GM12878 (cell line): ENCODE data around the gene CLPTM1. TPM values are rescaled to one million over a fixed set of nuclear protein-coding genes. Genes with fewer than 3 reads are reported as not detected.
A peak's percentile ranks its signal among the peaks of the same experiment; 100 is the strongest.

Source experiments
- BACH1 ChIP-seq: fragments of 450-650 bp; IDR thresholded peaks from 2 replicates; pipeline ENCODE4 v1.6.1; 2017; ENCODE audit warnings: mild to moderate bottlenecking, borderline replicate concordance
- BCL3 ChIP-seq: IDR thresholded peaks from 2 replicates; pipeline ENCODE4 v1.6.1; 2011; ENCODE audit warnings: borderline replicate concordance, low read depth, mild to moderate bottlenecking, moderate library complexity, low read length; ENCODE audit not compliant: insufficient read depth, poor library complexity, severe bottlenecking
- BHLHE40 ChIP-seq, 2 experiments: fragments of 450-650 bp in 1 of 2; IDR thresholded peaks; 2 replicates each; pipeline ENCODE4 v1.6.1; 2011 to 2017; ENCODE audit warnings: low read depth in 2 of 2, borderline replicate concordance in 1 of 2, improper control_type of control experiment in 1 of 2, low read length in 1 of 2, mild to moderate bottlenecking in 1 of 2
- CBFB ChIP-seq: IDR thresholded peaks from 2 replicates; pipeline ENCODE4 v1.6.1; 2016; ENCODE audit warnings: antibody characterized with exemption, low read depth
- ELK1 ChIP-seq: IDR thresholded peaks from 2 replicates; pipeline ENCODE4 v1.6.1; 2012; ENCODE audit warnings: low read depth, low read length, improper control_type of control experiment
- GABPA ChIP-seq: IDR thresholded peaks from 2 replicates; pipeline ENCODE4 v1.6.1; 2014; ENCODE audit warnings: antibody characterized with exemption, low read depth, mild to moderate bottlenecking, inconsistent platforms
- HDAC2 ChIP-seq: fragments of 200-600 bp; sonication (generic); IDR thresholded peaks from 2 replicates; pipeline ENCODE4 v1.6.1; 2017
- HDGF ChIP-seq: fragments of 450-650 bp; IDR thresholded peaks from 2 replicates; pipeline ENCODE4 v1.6.1; 2016; ENCODE audit warnings: antibody characterized with exemption
- IRF5 ChIP-seq: fragments of 450-650 bp; IDR thresholded peaks from 2 replicates; pipeline ENCODE4 v1.6.1; 2017; ENCODE audit warnings: borderline replicate concordance
- KDM1A ChIP-seq: fragments of 200-600 bp; sonication (generic); IDR thresholded peaks from 2 replicates; pipeline ENCODE4 v1.6.1; 2016; ENCODE audit warnings: borderline replicate concordance
- MTA2 ChIP-seq: fragments of 450-650 bp; IDR thresholded peaks from 2 replicates; pipeline ENCODE4 v1.6.1; 2016; ENCODE audit warnings: low read depth, mild to moderate bottlenecking, moderate library complexity
- MYC ChIP-seq: IDR thresholded peaks from 2 replicates; pipeline ENCODE4 v1.6.1; 2011; ENCODE audit warnings: mild to moderate bottlenecking, low read length, moderate library complexity, inconsistent platforms; ENCODE audit not compliant: insufficient read depth, insufficient replicate concordance, insufficient read length, severe bottlenecking
- NFYB ChIP-seq: IDR thresholded peaks from 2 replicates; pipeline ENCODE4 v1.6.1; 2011; ENCODE audit warnings: low read depth, mild to moderate bottlenecking, low read length, improper control_type of control experiment, moderate library complexity; ENCODE audit not compliant: insufficient read depth
- NR2C2 ChIP-seq: IDR thresholded peaks from 2 replicates; pipeline ENCODE4 v1.6.1; 2011; ENCODE audit warnings: borderline replicate concordance, low read depth; ENCODE audit not compliant: control insufficient read depth, insufficient read length
- POU2F2 ChIP-seq: IDR thresholded peaks from 3 replicates; pipeline ENCODE4 v1.6.1; 2011; ENCODE audit warnings: low read depth, mild to moderate bottlenecking, low read length, borderline replicate concordance
- SMARCA5 ChIP-seq: fragments of 450-650 bp; IDR thresholded peaks from 2 replicates; pipeline ENCODE4 v1.6.1; 2017; ENCODE audit warnings: mild to moderate bottlenecking
- SRF ChIP-seq, 2 experiments: IDR thresholded peaks; 2 replicates each; pipeline ENCODE4 v1.6.1; 2011; ENCODE audit warnings: low read depth in 2 of 2, low read length in 2 of 2, mild to moderate bottlenecking in 1 of 2, moderate library complexity in 1 of 2
- SUPT20H ChIP-seq: IDR thresholded peaks from 2 replicates; pipeline ENCODE4 v1.6.1; 2011; ENCODE audit warnings: low read depth, mild to moderate bottlenecking, low read length, moderate library complexity, borderline replicate concordance; ENCODE audit not compliant: control insufficient read depth
- TARDBP ChIP-seq: IDR thresholded peaks from 2 replicates; pipeline ENCODE4 v1.6.1; 2016; ENCODE audit warnings: borderline replicate concordance
- ZNF274 ChIP-seq: IDR thresholded peaks from one replicate; pipeline ENCODE4 v1.8.0; 2011; ENCODE audit not compliant: insufficient read length, insufficient read depth
- ZSCAN29 ChIP-seq: fragments of 450-650 bp; IDR thresholded peaks from 2 replicates; pipeline ENCODE4 v1.6.1; 2017; ENCODE audit warnings: mild to moderate bottlenecking, moderate library complexity
- polyA plus RNA-seq, 11 experiments: library from polyadenylated mRNA; depleted of rRNA in 4 of 11; unstranded in 6 of 11; stranded (reverse) in 5 of 11; fragments of >200 nt; fragmentation: Nextera tagmentation in 4 of 11; fragmentation: Illumina TruSeq in 1 of 11; extraction: Ambion mirVana in 4 of 11; extraction: Trizol in 1 of 11; gene quantifications; 1 replicate in 1 of 11; 2 replicates in 10 of 11; pipeline versions ENCODE4 v1.2.1 to v1.2.3, GENCODE V29; 2011 to 2016; ENCODE audit warnings: inconsistent platforms in 2 of 11, missing spikeins in 2 of 11, low read depth in 1 of 11
- total RNA-seq, 4 experiments: library from RNA; depleted of rRNA in 3 of 4; stranded (reverse); fragments of >200 nt in 3 of 4; fragmentation: Illumina TruSeq in 1 of 4; extraction: Trizol in 1 of 4; gene quantifications; 2 replicates each; pipeline versions ENCODE4 v1.2.1 to v1.2.3, GENCODE V29; 2013 to 2021
- TF ChIP-seq, protein P1 (sequence below): fragments of 450-650 bp; IDR thresholded peaks from 2 replicates; pipeline ENCODE4 v1.6.1; 2018; ENCODE audit warnings: mild to moderate bottlenecking, low read depth, moderate library complexity; ENCODE audit not compliant: partially characterized antibody

Gene CLPTM1
- total and polyA plus RNA-seq, 10 of the 15 experiments (the other 5 are each of a cell fraction or from before 2014, with no cell fraction given), result 0.42 to 72.6 (median 35.2) TPM

GRCh38 chr19:45016388-45017314 is 61.5 kb downstream of the CLPTM1 start (continued):
- TF ChIP-seq BHLHE40 (IDR thresholded peaks at IDR 0.05; ENCODE audit: borderline replicate concordance in 1 of 2, low read depth in 2 of 2, low read length in 1 of 2) (peak; percentile 100), BACH1 (peak; percentile 29), HDAC2 (no peak), KDM1A (no peak), NR2C2 (no peak), POU2F2 (peak; percentile 66; the same call in 2 of the 3 replicates), MYC (no peak), SUPT20H (no peak), SMARCA5 (peak; percentile 91), BCL3 (peak; percentile 42), TARDBP (0 out of 2 replicates have a peak, but pooled peaks have one; percentile 40), CBFB (peak; percentile 96), ZNF274 (no peak), IRF5 (no peak), NFYB (no peak), SRF (IDR thresholded peaks at IDR 0.05; ENCODE audit: low read depth in 2 of 2, low read length in 2 of 2) (peak; percentile 51 to 89; a peak in 3 of 4 replicates), GABPA (0 out of 2 replicates have a peak, but pooled peaks have one; percentile 25), ZSCAN29 (no peak), MTA2 (peak; percentile 96), HDGF (no peak; the same call in 1 of the 2 replicates), ELK1 (no peak)
- TF ChIP-seq, protein P1, sequence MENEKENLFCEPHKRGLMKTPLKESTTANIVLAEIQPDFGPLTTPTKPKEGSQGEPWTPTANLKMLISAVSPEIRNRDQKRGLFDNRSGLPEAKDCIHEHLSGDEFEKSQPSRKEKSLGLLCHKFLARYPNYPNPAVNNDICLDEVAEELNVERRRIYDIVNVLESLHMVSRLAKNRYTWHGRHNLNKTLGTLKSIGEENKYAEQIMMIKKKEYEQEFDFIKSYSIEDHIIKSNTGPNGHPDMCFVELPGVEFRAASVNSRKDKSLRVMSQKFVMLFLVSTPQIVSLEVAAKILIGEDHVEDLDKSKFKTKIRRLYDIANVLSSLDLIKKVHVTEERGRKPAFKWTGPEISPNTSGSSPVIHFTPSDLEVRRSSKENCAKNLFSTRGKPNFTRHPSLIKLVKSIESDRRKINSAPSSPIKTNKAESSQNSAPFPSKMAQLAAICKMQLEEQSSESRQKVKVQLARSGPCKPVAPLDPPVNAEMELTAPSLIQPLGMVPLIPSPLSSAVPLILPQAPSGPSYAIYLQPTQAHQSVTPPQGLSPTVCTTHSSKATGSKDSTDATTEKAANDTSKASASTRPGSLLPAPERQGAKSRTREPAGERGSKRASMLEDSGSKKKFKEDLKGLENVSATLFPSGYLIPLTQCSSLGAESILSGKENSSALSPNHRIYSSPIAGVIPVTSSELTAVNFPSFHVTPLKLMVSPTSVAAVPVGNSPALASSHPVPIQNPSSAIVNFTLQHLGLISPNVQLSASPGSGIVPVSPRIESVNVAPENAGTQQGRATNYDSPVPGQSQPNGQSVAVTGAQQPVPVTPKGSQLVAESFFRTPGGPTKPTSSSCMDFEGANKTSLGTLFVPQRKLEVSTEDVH, result no peak
